HL-60 (cell line): Measurements from ENCODE around the gene B3GNT9.
A peak's percentile ranks its signal among the peaks of the same experiment; 100 is the strongest.

ENCODE experiments used
- DNase-seq, 2 experiments: peaks; one replicate each; pipeline ENCODE4 v3.0.0-alpha.2; 2010 to 2020; ENCODE audit warnings: low read depth in 1 of 2, low spot score in 1 of 2
- H3K27ac ChIP-seq: fragments of 250-450 bp; sonication (Bioruptor Pico); replicated peaks from 2 replicates; pipeline ENCODE4 v1.5.1; 2020; ENCODE audit warnings: mild to moderate bottlenecking, moderate library complexity
- H3K27me3 ChIP-seq: fragments of 250-450 bp; sonication (Bioruptor Pico); 2 replicates; pipeline ENCODE4 v1.5.1; 2021; ENCODE audit warnings: mild to moderate bottlenecking, moderate library complexity; ENCODE audit not compliant: insufficient read depth, poor library complexity, severe bottlenecking
- H3K4me3 ChIP-seq: replicated peaks from 2 replicates; pipeline ENCODE4 v1.5.1; 2011; ENCODE audit warnings: mild to moderate bottlenecking, control low read depth, low read length; ENCODE audit not compliant: insufficient read depth
- GABPA ChIP-seq: IDR thresholded peaks from 2 replicates; pipeline ENCODE4 v1.6.1; 2012; ENCODE audit warnings: low read depth
- POLR2AphosphoS5 ChIP-seq: IDR thresholded peaks from 2 replicates; pipeline ENCODE4 v1.6.1; 2012; ENCODE audit warnings: low read depth
- SPI1 ChIP-seq: IDR thresholded peaks from 2 replicates; pipeline ENCODE4 v1.6.1; 2012; ENCODE audit warnings: low read depth, mild to moderate bottlenecking, borderline replicate concordance
- long read RNA-seq: library from polyadenylated mRNA; unstranded; transcript quantifications from one replicate; pipeline ENCODE4 v2.0.0, GENCODE V29; 2020
- TF ChIP-seq, protein P1 (sequence below): IDR thresholded peaks from one replicate; pipeline ENCODE4 v1.5.1; 2011; ENCODE audit warnings: low read length, control low read depth, inconsistent platforms; ENCODE audit not compliant: insufficient read depth
- TF ChIP-seq, protein P2 (sequence below): IDR thresholded peaks from 2 replicates; pipeline ENCODE4 v1.6.1; 2012; ENCODE audit warnings: low read depth; ENCODE audit not compliant: insufficient replicate concordance

Gene B3GNT9, protein sequence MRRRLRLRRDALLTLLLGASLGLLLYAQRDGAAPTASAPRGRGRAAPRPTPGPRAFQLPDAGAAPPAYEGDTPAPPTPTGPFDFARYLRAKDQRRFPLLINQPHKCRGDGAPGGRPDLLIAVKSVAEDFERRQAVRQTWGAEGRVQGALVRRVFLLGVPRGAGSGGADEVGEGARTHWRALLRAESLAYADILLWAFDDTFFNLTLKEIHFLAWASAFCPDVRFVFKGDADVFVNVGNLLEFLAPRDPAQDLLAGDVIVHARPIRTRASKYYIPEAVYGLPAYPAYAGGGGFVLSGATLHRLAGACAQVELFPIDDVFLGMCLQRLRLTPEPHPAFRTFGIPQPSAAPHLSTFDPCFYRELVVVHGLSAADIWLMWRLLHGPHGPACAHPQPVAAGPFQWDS
- long read RNA-seq, result 0 reads

DNA sequence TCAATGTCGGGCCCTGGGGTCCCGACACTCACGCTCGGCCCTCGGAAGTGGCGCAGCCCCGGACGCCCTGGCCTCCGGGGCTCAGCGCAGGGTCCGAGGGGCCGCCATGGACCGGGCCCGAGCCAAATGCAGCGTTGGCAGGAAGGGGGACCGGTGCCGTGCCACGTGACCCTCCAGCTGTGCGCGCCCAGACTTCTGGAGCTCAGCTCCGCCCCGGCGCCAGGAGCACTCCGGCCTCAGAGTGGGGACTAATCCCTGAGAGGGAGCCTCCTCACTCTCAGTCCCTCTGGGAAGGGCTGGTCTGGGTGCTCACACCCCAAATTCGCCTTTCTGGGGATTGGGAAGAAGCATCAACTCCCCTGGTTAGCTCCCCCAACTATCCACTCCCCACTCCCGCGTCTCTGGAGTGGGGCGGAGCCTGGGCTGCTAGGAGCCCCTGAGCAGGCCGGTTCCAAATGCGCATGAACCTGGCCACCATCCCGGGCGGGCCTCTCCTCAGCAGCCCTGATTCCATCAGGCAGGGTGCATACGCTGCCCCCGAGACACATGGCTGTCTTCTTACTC is at the start of gene B3GNT9:
Gene B3GNT9 (minus strand): TSS at position 166 of the 564 bp plus-strand sequence. CDS start 513 bp downstream, outside the sequence.
- H3K27ac ChIP-seq, result no peak within 1 kb of the TSS
- H3K4me3 ChIP-seq, result peak within 1 kb of the TSS; percentile 29
- TF ChIP-seq, protein P1, sequence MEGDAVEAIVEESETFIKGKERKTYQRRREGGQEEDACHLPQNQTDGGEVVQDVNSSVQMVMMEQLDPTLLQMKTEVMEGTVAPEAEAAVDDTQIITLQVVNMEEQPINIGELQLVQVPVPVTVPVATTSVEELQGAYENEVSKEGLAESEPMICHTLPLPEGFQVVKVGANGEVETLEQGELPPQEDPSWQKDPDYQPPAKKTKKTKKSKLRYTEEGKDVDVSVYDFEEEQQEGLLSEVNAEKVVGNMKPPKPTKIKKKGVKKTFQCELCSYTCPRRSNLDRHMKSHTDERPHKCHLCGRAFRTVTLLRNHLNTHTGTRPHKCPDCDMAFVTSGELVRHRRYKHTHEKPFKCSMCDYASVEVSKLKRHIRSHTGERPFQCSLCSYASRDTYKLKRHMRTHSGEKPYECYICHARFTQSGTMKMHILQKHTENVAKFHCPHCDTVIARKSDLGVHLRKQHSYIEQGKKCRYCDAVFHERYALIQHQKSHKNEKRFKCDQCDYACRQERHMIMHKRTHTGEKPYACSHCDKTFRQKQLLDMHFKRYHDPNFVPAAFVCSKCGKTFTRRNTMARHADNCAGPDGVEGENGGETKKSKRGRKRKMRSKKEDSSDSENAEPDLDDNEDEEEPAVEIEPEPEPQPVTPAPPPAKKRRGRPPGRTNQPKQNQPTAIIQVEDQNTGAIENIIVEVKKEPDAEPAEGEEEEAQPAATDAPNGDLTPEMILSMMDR, result no peak
- TF ChIP-seq POLR2AphosphoS5, result no peak
- TF ChIP-seq GABPA, result no peak
- no peak for TF ChIP-seq SPI1
- TF ChIP-seq, protein P2, sequence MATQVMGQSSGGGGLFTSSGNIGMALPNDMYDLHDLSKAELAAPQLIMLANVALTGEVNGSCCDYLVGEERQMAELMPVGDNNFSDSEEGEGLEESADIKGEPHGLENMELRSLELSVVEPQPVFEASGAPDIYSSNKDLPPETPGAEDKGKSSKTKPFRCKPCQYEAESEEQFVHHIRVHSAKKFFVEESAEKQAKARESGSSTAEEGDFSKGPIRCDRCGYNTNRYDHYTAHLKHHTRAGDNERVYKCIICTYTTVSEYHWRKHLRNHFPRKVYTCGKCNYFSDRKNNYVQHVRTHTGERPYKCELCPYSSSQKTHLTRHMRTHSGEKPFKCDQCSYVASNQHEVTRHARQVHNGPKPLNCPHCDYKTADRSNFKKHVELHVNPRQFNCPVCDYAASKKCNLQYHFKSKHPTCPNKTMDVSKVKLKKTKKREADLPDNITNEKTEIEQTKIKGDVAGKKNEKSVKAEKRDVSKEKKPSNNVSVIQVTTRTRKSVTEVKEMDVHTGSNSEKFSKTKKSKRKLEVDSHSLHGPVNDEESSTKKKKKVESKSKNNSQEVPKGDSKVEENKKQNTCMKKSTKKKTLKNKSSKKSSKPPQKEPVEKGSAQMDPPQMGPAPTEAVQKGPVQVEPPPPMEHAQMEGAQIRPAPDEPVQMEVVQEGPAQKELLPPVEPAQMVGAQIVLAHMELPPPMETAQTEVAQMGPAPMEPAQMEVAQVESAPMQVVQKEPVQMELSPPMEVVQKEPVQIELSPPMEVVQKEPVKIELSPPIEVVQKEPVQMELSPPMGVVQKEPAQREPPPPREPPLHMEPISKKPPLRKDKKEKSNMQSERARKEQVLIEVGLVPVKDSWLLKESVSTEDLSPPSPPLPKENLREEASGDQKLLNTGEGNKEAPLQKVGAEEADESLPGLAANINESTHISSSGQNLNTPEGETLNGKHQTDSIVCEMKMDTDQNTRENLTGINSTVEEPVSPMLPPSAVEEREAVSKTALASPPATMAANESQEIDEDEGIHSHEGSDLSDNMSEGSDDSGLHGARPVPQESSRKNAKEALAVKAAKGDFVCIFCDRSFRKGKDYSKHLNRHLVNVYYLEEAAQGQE, result no peak
- H3K27me3 ChIP-seq, result peaks cover 16% of the 10 kb centered on the region
- DNase-seq, result no peak

DNA sequence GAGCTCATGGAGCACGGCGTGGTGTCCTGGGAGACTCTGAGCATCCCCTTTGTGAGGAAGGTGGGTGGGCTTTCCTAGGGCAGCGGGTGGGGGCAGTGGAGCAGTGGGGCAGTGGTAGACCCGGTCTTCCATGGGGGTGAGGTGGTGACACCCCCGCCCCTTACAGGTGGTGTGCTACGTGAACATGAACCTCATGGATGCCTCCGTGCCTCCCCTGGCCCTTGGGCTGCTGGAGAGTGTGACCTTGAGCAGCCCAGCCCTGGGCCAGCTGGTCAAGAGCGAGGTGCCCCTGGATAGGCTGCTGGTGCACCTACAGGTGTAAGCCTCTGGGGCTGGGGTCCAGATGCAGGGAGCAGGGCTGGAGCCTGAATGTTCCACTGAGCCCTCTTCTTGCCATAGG is 49.7 kb upstream of the B3GNT9 start:
- TF ChIP-seq, protein P2, result no peak
- TF ChIP-seq POLR2AphosphoS5 (no peak), SPI1 (no peak), GABPA (no peak)
- TF ChIP-seq, protein P1, result no peak
- DNase-seq, result no peak
- Histone ChIP-seq H3K27me3 (no peaks in the 10 kb centered on the region), H3K27ac (no peak overlapping the region), H3K4me3 (no peak overlapping the region)

DNA sequence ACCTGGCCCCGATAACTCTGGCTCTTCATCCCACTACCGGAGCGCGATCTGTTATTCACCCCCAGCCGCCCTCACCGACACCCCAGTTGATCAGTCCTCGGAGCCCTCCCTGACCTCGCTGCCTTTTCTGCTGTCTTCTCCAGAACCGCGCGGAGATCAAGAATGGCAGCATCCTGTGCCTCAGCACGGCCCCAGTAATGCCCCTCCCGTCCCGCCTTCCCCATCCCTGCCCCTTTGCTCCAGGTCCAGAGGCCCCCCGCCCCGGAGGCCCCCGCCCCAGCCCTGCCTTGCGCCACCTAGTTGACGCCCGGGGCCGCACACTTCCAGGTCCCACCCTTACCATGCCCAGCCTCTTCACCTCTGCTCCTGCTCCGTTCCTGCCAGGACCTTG is 49.0 kb upstream of the B3GNT9 start:
- Histone ChIP-seq H3K27me3 (no peaks in the 10 kb centered on the region), H3K4me3 (no peak overlapping the region), H3K27ac (no peak overlapping the region)
- DNase-seq, result no peak
- TF ChIP-seq POLR2AphosphoS5, result no peak

DNA sequence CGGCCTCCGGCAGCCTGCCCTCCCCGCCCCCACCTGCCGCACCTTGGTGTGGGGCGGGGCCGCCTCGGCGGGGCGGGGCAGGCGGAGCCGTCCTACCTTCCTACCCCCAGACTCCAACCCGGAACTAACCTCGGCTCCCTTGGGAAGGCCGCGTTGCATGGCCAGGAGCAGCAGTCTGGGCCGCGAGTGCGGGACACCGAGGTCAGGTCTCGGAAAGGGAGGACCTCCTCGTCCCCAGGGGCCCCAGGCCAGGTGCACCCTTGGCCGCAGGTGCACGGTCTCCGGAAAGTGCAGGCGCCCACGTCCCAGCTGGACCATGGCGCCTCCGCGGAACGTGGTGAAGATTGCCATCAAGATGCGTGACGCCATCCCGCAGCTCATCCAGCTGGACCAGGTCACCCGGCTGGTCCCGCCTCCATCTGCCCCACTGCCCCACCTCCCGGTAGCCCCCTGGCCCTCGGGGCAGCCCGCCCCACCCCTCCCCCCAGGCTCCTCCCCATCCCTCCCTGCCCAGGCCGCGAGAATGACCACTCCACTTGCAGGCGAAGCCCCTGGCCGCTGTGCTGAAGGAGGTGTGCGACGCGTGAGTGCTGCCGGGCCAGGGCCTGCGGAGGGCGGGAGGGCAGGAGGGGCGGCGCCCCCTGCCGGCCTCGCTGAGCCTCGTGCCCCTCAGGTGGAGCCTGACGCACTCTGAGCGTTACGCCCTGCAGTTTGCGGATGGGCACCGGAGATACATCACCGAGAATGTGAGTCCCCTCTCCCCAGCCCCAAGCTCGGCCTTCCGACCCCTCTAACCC is 48.4 kb upstream of the B3GNT9 start, which contains the start of gene ELMO3:
Gene ELMO3 (plus strand): TSS at position 121 of the 797 bp plus-strand sequence. CDS start 196 bp downstream, at position 317.
- no peaks in the 10 kb centered on the region for H3K27me3 ChIP-seq
- no peak within 1 kb of the TSS for H3K4me3 ChIP-seq
- no peak within 1 kb of the TSS for H3K27ac ChIP-seq
- DNase-seq, result no peak
- TF ChIP-seq GABPA, result no peak
- TF ChIP-seq, protein P2, result no peak
- TF ChIP-seq, protein P1, result no peak
- no peak for TF ChIP-seq SPI1
- no peak for TF ChIP-seq POLR2AphosphoS5
